ENCODE measurements around the gene POLR2E. TPM values are rescaled to one million over a fixed set of nuclear protein-coding genes. Genes with fewer than 3 reads are reported as not detected.
A peak's percentile ranks its signal among the peaks of the same experiment; 100 is the strongest.

The POLR2E gene
- polyA plus RNA-seq, 3 donors from 2014 or later: 182 to 288 (median 237) TPM

- H3K36me3 Mint-ChIP-seq: no peaks in the 10 kb centered on the region
- no peak overlapping the region for H3K4me3 Mint-ChIP-seq
- no peak overlapping the region for H3K27ac Mint-ChIP-seq
- peaks cover 0 to 9% (median 4%) of the 10 kb centered on the region in 3 donors for H3K27me3 Mint-ChIP-seq (ENCODE audit: low read depth in 3 of 3)
- DNase-seq: no peak
- no peaks in the 10 kb centered on the region for H3K4me1 Mint-ChIP-seq
- no peaks in the 10 kb centered on the region for H3K9me3 Mint-ChIP-seq
Observed at GRCh38 chr19:1111641-1112267, 16.6 kb upstream of the POLR2E start.

GRCh38 chr19:1110809-1111640, 15.8 kb upstream of the POLR2E start:
- H3K27me3 Mint-ChIP-seq (ENCODE audit: low read depth in 3 of 3): peaks cover 0 to 9% (median 7%) of the 10 kb centered on the region in 3 donors
- DNase-seq: no peak
- no peaks in the 10 kb centered on the region for H3K36me3 Mint-ChIP-seq
- H3K4me1 Mint-ChIP-seq: peaks cover 0 to under 1% of the 10 kb centered on the region in 2 donors
- H3K27ac Mint-ChIP-seq: no peak overlapping the region
- H3K9me3 Mint-ChIP-seq: no peaks in the 10 kb centered on the region
- no peak overlapping the region for H3K4me3 Mint-ChIP-seq

- no peak for DNase-seq
- H3K4me1 Mint-ChIP-seq: peaks cover 0 to 6% of the 10 kb centered on the region in 2 donors
- no peak overlapping the region for H3K4me3 Mint-ChIP-seq
- no peaks in the 10 kb centered on the region for H3K9me3 Mint-ChIP-seq
- no peak overlapping the region for H3K27ac Mint-ChIP-seq
- peaks cover 4 to 12% (median 11%) of the 10 kb centered on the region in 3 donors for H3K27me3 Mint-ChIP-seq (ENCODE audit: low read depth in 3 of 3)
- no peaks in the 10 kb centered on the region for H3K36me3 Mint-ChIP-seq
Observed at GRCh38 chr19:1109697-1110671, 14.8 kb upstream of the POLR2E start.

- H3K27ac Mint-ChIP-seq: no peak overlapping the region
- no peak for DNase-seq
Observed at GRCh38 chr19:1109032-1109551, 13.9 kb upstream of the POLR2E start.

GRCh38 chr19:1108291-1109031, 13.3 kb upstream of the POLR2E start:
- H3K4me1 Mint-ChIP-seq: peaks cover 2 to 9% of the 10 kb centered on the region in 2 donors

More at GRCh38 chr19:1109032-1109551, 13.9 kb upstream of the POLR2E start:
- Mint-ChIP-seq H3K27me3 (ENCODE audit: low read depth in 3 of 3) (peaks cover 4 to 12% (median 11%) of the 10 kb centered on the region in 3 donors), H3K9me3 (no peaks in the 10 kb centered on the region), H3K4me1 (peaks cover 0 to 7% of the 10 kb centered on the region in 2 donors), H3K36me3 (no peaks in the 10 kb centered on the region), H3K4me3 (no peak overlapping the region)

GRCh38 chr19:1107661-1108261, 12.6 kb upstream of the POLR2E start:
- H3K4me1 Mint-ChIP-seq: peaks cover 6 to 16% of the 10 kb centered on the region in 2 donors
- H3K27ac Mint-ChIP-seq: no peak overlapping the region

More at GRCh38 chr19:1108291-1109031, 13.3 kb upstream of the POLR2E start:
- H3K9me3 Mint-ChIP-seq: no peaks in the 10 kb centered on the region
- no peak for DNase-seq
- no peak overlapping the region for H3K27ac Mint-ChIP-seq
- H3K36me3 Mint-ChIP-seq: no peaks in the 10 kb centered on the region
- no peak overlapping the region for H3K4me3 Mint-ChIP-seq
- H3K27me3 Mint-ChIP-seq (ENCODE audit: low read depth in 3 of 3): peaks cover 6 to 15% (median 15%) of the 10 kb centered on the region in 3 donors

GRCh38 chr19:1106841-1107660, 11.9 kb upstream of the POLR2E start:
- H3K4me1 Mint-ChIP-seq: peaks cover 8 to 21% of the 10 kb centered on the region in 2 donors
- peak overlapping the region in 1 of 6 donors; percentile 39 for H3K27ac Mint-ChIP-seq
- no peak for DNase-seq
- H3K27me3 Mint-ChIP-seq (ENCODE audit: low read depth in 3 of 3): peaks cover 9 to 18% (median 15%) of the 10 kb centered on the region in 3 donors
- no peaks in the 10 kb centered on the region for H3K36me3 Mint-ChIP-seq
- H3K9me3 Mint-ChIP-seq: no peaks in the 10 kb centered on the region
- peak overlapping the region in 3 of 5 donors; percentile 13 to 51 (median 30) for H3K4me3 Mint-ChIP-seq

More at GRCh38 chr19:1107661-1108261, 12.6 kb upstream of the POLR2E start:
- no peaks in the 10 kb centered on the region for H3K9me3 Mint-ChIP-seq
- peaks cover 9 to 18% (median 17%) of the 10 kb centered on the region in 3 donors for H3K27me3 Mint-ChIP-seq (ENCODE audit: low read depth in 3 of 3)
- no peak overlapping the region for H3K4me3 Mint-ChIP-seq
- no peaks in the 10 kb centered on the region for H3K36me3 Mint-ChIP-seq
- DNase-seq: no peak

GRCh38 chr19:1105873-1106840, 11.0 kb upstream of the POLR2E start:
- Mint-ChIP-seq H3K4me1 (peaks cover 17 to 30% of the 10 kb centered on the region in 2 donors), H3K4me3 (peak overlapping the region; percentile 33 to 77 (median 44)), H3K27ac (peak overlapping the region in 5 of 6 donors; percentile 16 to 74 (median 49)), H3K27me3 (ENCODE audit: low read depth in 3 of 3) (peaks cover 9 to 18% (median 15%) of the 10 kb centered on the region in 3 donors), H3K9me3 (no peaks in the 10 kb centered on the region), H3K36me3 (no peaks in the 10 kb centered on the region)
- DNase-seq: no peak

GRCh38 chr19:1105008-1105872, 10.1 kb upstream of the POLR2E start:
- Mint-ChIP-seq H3K27me3 (ENCODE audit: low read depth in 3 of 3) (peaks cover 9 to 18% (median 14%) of the 10 kb centered on the region in 3 donors), H3K4me1 (peaks cover 20 to 32% of the 10 kb centered on the region in 2 donors), H3K36me3 (no peaks in the 10 kb centered on the region), H3K4me3 (peak overlapping the region; percentile 40 to 77 (median 59)), H3K27ac (peak overlapping the region; percentile 49 to 74 (median 67)), H3K9me3 (no peaks in the 10 kb centered on the region)
- DNase-seq: no peak

All from immature natural killer cell (primary cell).